Middle frontal gyrus (tissue), 1 donor: ENCODE results near the gene ATP2A1.
"Not testable (repeated sequence)": the region's sequence is repeated elsewhere in the genome, so short reads cannot be mapped to it uniquely, and the experiment has no call there.

ENCODE experiments used
- DNase-seq: peaks from one replicate; pipeline ENCODE4 v3.0.0-alpha.2; 2015; ENCODE audit warnings: low spot score; ENCODE audit errors: extremely low spot score

ATP2A1 gene

DNA sequence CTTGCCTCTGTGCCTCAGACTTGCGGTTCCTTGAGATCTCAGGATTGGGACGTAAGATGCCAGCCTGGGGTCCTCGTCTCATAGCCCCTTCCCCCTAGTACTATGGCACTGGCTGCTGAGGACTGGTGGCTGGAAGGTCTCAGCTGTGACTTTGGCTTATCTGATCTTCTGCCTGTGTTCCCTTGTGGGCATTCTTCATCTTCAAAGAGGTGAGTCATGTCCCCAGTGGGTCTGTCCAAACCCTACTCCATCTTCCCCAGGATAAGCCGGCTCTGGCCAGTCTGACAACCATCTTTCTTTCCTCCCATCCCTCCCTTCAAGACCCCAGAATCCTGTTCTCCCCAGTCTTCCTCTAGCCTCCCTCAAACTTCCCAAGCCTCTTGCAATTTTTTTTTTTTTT is 57.1 kb downstream of the ATP2A1 start:
- no peak for DNase-seq

DNA sequence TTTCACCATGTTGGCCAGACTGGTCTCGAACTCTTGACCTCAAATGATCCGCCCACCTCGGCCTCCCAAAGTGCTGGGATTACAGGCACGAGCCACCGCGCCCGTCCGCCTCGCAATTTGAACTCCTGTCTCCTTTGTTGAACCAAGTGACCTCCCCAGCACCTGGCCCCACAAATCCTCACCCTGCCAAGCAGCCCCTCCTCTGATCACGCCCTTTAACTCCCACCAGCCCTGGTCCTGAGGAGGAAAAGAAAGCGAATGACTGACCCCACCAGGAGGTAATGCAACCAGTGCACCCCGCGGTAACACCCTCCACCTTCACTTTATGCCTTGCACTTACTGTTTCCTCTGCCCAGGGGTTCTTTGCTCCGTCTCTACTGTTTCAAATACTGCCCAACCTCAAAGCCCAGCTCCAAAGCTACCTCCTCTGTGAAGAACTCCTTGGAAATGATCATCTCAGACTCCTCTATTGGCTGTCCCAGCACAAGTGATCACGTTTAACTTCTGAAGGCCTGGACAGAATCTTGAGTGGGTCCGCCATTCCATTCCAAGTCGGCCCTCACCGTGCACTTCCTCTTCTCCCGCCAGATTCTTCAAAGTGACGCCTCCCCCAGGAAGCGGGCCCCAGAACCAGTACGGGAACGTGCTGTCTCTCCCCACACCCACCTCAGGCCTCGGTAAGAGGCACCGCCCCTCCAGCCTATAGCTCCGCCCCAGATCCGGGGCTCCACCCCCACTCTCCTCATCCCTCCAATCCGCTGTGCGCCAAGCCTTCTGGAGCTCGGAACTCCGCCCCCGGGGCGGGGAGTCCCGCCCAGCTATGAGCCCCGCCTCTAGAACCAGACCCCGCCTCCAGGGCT is 57.9 kb downstream of the ATP2A1 start:
- DNase-seq: no peak

- no peak for DNase-seq
Measured at GRCh38 chr16:28936784-28937155, 58.5 kb downstream of the ATP2A1 start.

GRCh38 chr16:28937222-28937876 is 59.1 kb downstream of the ATP2A1 start:
- no peak for DNase-seq

GRCh38 chr16:28938721-28939120 is 60.4 kb downstream of the ATP2A1 start:
- DNase-seq: no peak

DNA sequence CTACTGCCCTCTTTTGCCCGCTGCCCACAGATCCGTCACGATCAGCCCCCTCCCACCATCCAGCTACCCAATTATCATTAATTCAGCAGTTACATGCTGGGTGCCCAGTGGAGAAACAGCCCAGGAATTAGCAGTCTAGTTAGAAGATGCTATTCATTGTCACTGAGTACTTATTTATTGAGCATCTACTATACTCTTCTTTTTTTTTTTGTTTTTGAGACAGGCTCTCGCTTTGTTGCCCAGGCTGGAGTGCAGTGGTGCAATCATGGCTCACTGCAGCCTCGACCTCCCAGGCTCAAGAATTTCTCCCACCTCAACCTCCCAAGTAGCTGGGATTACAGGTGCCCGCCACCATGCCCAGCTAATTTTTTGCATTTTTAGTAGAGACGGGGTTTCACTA is 61.5 kb downstream of the ATP2A1 start:
- not testable (repeated sequence) for DNase-seq

DNA sequence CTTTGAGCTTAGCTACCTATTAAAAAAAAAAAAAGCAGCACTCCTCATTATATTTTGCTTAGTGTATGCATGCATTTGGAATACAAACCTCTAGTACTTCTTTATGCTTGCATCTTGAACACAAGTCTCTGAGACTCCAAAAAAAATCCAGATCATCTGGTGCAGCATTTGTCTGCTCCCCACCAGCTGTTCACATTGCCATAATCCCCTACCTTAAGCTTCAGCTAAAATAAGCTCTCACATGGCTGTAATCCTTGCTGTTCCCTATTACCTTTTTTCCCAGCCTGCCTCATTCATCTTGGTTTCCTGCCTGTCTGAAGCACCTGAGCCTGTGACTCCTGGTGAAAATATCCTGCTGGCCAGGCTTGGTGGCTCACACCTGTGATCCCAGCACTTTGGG is 65.0 kb downstream of the ATP2A1 start:
- DNase-seq: no peak

GRCh38 chr16:28946681-28947080 is 68.4 kb downstream of the ATP2A1 start:
- no peak for DNase-seq

DNA sequence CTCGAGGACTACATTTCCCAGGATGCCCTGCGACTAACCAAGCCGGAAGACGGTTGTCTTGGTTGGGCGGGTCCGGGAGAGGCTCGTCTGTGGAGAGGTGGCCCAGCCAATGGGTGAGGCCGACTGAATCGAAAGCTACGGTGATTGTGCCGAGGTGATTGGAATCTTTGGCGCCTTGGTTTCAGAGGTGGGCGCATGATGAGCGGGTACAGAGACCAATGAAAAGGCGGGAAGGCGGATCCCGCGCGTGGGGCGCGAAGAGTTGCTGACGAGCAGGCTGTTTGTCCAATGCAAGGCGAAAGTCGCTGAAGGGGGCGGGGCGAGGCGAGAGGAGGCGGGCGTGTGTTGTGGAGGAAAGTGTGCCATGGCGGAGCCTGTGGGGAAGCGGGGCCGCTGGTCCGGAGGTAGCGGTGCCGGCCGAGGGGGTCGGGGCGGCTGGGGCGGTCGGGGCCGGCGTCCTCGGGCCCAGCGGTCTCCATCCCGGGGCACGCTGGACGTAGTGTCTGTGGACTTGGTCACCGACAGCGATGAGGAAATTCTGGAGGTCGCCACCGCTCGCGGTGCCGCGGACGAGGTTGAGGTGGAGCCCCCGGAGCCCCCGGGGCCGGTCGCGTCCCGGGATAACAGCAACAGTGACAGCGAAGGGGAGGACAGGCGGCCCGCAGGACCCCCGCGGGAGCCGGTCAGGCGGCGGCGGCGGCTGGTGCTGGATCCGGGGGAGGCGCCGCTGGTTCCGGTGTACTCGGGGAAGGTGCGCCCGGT is 72.5 kb downstream of the ATP2A1 start, which contains the start of gene NFATC2IP:
Gene NFATC2IP (plus strand): TSS at position 290 of the 762 bp plus-strand sequence. CDS start 75 bp downstream, at position 365.
- peak; percentile 99 for DNase-seq

GRCh38 chr16:28951410-28951943 is 73.2 kb downstream of the ATP2A1 start:
- no peak for DNase-seq
